ENCODE data around the gene VAMP1.

VAMP1 gene

DNA sequence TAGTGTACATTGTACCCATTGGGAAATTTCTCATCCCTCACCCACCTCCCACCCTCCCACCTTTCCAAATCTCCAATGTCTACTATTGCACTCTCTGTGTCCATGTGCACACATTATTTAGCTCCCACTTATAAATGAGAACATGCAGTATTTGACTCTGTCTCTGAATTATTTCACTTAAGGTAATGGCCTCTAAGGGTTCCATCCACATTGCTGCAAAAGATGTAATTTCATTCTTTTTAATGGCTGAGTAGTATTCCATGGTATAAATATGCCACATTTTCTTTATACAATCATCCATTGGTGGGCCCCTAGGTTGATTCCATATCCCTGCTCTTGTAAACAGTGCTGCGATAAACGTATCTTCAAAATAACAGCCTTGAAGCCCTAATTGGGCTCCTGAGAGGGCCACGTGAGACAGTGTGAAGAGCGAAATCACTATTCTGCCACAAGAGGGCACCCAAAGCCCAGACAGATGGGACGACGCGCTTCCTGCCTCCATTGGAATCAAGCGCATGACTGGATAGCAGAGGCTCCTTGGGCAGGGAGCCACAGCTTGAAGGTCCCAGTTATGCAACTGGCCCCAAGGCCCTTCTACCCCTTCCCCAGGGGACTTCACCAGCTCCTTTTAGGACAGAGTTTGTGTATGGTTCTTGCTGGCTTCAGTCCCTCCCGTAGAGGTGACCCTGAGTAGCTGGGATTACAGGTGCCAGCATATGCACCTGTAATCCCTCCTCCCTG, 47.0 kb downstream of the VAMP1 start:
- DNase-seq, result peak; percentile 85

DNA sequence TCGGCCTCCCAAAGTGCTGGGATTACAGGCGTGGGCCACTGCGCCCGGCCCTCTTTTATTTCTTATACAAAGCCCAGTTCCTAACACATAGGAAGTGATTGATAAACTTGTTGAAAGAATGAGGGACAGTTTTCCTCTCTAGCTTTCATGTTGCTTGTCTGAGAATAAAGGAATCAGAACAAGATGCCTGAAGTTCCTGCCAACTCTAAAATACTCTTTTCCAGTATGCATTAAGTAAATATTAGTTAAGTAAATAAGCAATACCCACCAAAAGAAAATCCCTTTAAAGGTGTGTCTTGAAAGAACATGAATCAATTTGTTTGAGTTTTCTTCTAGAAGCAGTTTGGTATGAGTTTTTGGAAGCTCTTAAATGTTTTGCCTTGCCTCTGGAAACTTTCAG, 50.1 kb downstream of the VAMP1 start:
- DNase-seq, result no peak

DNA sequence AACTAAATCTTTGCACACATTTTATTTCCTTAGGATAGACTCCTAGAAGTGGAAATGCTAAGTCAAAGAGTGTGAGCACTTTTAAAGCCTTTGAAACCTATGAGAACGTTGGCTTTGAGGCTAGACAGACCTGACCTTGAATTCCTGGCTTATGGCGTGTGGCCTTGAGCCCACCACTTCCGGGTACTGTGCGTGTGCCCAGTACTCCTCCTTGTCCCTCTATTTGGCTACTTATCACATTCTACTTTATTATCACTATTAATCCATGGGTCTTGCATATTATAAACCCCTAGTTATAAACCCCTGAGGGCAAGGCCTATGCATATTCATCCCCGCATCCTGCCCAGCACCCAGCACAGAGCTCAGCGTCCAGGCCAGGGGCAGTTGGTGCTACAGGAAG, 51.7 kb downstream of the VAMP1 start:
- DNase-seq, result no peak

DNA sequence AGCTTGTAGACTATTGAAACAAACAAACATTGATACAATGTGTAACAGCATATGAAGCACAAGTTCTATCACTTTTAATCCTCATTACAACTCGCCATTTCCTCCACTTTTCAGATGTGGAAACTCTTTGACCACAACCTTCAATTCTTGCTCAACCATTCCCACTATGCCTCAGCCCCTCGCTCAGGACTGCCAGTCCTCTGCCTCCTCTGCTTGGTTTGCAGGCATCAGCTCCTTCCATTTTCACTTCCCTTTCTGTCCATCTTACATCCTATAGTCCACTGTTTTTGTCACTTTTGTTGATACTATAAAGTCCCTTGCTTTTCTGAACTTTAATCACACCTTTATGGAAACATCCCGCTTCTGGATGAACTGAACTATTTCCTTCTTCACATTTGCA, 53.9 kb downstream of the VAMP1 start:
- no peak for DNase-seq
